ENCODE results near the gene LACRT.
A peak's percentile ranks its signal among the peaks of the same experiment; 100 is the strongest.

Gene LACRT

GRCh38 chr12:54631988-54632728 is 2.5 kb downstream of the LACRT start:
- DNase-seq, result no peak

GRCh38 chr12:54631551-54631950 is 3.1 kb downstream of the LACRT start:
- no peak for DNase-seq

- no peak for DNase-seq
Observed at GRCh38 chr12:54629925-54630324, 4.8 kb downstream of the LACRT start.

DNA sequence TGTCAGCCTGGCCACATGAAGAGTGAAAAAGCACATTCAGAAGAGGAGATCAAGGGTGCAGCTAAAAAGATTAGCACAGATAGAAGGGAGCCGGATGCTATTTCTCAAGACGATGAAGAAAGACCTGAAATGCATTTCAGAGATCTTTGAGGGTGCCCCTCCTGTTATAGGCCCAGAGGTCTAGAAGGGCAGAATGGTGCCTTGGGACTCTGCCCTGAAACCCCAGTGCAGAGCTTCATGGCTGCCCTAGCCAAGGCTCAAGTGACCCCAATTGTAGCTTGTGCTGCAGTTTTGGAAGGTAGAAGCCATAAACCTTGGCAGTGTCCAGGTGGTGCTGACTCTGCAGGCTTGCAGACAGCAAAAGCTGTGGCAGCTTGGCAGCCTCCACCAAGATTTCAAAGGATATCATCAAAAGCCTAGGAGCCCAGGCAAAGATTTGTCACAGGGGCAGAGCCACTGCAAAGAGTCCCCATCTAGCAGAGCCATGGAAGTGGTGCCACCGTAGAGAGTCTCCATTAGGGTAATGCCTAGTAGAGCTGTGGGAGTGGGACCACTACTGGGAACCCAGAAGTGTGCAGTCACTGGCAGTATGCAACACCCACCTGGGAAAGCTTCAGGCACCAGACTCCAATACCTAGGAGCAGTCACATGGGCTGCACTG is 6.4 kb downstream of the LACRT start:
- DNase-seq, result no peak

DNA sequence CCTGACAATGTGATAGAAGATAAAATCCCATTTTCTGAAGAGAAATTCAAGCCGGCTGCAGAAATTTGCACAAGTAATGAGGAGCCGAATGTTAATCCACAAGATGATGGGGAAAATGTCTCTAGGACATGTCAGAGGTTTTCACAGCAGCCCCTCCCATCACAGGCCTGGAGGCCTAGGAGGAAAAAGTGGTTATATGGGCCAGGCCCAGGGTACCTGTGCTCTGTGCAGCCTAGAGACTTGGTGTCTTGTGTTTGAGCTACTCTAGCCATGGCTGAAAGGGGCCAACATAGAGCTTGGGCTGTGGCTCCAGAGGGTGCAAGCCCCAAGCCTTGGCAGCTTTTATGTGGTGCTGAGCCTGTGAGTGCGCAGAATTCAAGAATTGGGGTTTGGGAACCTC is 7.4 kb downstream of the LACRT start:
- DNase-seq, result no peak

- DNase-seq, result no peak
Observed at GRCh38 chr12:54625598-54625997, 9.1 kb downstream of the LACRT start.

GRCh38 chr12:54624315-54625279 is 10.1 kb downstream of the LACRT start:
- no peak for DNase-seq

DNA sequence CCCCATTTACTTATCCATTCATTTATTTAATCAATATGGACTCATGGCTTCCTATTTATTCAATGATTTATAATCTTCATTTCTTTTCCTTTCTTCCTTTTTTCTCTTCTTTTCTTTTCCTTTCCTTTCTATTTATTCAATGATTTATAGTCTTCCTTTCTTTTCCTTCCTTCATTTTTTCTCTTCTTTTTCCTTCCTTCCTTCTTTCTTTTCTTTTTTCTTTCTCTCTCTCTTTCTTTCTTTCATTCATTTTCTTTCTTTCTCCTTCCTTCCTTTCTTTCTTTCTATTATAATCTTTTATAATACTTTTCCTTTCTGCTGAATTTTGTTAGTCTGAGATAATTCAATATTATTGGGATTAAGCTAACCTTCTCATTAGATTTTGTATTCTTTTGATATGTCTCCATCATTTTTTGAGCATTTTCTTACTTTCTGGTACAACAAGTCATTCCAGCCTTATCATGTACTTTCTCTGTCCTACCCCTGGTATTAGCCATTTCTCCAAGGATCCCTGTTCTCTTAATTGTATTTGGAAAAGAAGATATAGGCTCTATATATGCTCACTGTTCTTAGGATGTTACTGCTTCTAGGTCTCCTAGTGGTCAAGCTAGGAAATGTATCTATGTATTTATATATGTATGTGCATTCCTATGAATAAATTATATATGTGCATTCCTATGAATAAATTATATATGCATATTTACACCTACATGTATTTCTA is 12.1 kb downstream of the LACRT start:
- no peak for DNase-seq

DNA sequence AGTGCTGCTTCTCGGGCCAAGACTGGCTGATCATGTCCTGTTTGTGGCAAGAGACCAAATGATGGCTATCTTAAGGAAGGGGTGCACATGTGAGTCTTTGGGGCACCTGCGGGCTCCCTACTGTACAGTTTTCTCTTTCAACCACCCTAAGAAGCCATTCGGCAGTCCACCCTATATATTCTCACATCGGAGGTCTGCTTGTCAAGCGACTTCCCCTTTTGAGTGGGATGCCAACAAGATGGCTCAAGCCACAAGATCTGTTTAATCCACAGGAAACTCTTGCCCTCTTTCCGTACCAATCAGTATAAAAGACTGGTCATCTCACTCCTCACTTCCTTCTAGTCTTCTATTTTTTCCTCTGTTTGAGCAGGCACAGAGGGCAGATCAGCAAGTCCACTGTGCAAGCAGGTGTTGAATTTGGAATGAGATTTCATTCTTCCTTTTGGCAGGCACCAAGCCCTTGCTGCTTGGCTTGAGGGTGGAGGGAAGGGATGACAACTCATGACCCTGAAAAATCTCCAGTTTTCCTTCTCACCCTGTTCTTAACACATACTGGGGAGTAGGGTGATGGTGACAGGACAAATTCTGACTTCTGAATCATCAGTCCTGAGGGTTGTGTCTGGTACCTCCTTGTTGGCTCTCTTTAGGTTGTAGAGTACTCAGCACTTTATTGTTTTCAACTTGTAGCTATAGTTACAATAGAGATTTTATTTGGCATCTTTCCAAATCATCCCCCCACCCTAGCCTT is 17.6 kb downstream of the LACRT start:
- DNase-seq, result no peak

- no peak for DNase-seq
Observed at GRCh38 chr12:54612225-54612750, 22.4 kb downstream of the LACRT start.

- DNase-seq, result no peak
Observed at GRCh38 chr12:54611715-54612149, 23.0 kb downstream of the LACRT start.

- DNase-seq, result no peak
Observed at GRCh38 chr12:54608769-54609168, 25.9 kb downstream of the LACRT start.

DNA sequence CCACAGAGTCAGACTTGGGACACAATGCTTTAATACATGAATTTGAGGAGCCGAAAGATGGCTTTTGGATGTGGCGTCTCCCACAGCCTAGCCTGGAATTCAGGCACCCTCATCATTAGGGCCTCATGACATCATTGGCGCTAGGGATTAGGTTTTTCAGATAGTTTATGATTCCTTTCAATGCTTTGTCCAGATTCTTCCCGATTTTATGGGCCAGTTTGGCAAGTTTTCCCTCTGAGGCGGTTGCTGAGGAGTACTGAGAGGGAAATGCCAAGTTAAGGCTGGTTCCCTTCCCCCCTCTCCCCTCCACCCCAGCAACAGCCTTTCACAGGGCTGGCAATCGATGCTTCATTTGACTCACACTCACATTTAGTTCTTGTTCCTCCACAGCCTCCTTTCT is 26.5 kb downstream of the LACRT start:
- DNase-seq, result no peak

DNA sequence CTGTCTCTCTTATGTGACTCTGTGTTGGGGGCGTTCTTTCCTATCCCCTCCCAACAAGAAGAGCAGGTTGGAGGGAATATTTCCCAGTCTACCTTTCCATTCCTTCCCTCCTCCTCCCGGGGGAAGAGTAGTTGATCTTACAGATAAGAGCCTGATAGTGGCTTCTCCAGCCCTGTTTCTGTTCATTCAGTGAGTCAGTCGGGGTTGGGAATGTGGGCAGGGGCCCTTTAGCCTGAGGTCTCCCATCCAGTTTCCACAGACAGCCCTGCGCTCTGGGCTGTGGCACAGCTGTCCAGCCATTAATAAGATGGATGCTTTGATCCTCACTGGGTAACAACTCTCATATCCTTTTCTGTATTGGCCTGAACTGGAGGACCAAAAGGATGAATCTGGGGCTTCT is 28.1 kb downstream of the LACRT start:
- no peak for DNase-seq

- no peak for DNase-seq
Observed at GRCh38 chr12:54605138-54605970, 29.3 kb downstream of the LACRT start.

DNA sequence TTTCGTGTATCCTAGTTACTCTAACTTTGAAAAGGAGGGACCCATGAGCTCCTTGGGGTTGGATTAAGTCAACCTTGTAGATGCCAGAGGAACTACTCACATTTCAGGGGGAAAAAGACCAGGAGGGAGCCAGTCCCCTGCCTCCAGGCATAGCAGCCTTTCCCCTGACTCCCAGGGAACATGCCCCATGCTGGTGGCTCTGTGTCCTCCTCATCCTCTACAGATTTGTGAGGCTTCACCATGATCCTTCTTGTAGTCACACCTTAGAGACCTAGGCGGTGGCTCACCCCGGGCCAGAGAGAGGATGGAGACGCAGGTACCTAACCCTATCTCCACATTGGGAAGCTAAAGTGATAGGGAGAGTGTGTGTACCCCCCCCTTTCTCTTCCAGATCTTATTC is 30.3 kb downstream of the LACRT start:
- no peak for DNase-seq

DNA sequence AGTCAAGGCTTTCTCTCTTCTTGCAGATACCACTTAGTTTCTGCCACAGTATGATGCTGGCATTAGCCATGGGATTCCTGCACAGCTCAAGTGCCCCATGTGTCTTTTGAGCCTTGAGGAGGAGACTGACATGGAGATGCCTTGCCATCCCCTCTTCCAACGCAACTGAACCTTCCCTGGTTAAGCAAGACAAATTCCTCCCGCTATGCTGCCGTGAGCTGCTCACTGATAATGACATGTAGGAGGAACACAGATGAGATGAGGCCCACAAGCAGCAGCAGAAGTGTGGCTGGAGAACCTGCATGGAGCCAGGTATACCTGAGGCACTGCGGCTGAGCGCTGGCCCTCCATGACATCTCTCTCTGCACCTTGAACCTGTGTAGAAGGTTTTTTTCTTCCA is 30.8 kb downstream of the LACRT start:
- no peak for DNase-seq

DNA sequence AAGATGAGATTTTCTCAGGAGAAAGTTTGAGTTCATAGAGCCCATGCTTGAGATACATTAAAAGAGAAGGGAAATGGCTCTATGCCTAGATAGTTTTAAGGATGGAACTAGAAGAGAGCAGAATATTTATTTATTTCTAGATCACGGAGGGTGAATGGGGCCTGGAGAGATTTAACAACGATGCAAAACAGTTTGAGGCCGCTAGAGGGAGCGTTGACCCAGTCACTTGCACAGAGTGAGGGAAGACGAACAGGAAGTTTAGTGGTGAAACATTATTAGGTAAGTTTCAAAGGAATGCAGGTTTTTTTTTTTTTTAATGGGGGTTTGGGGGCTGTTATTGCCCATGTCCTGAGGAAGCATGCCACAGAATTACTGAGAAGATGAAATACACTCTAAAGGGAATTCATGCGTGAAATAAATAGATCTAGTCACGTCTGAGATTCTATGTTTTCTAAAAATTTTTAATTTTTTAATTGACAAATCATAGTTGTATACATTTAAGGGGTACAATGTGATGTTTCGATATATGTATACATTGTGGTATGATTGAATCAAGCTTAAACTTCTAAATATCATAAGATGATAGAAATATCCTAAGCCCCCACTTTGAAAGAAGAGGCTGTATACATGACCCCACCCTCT is 31.4 kb downstream of the LACRT start:
- DNase-seq, result peak; percentile 24 to 48

GRCh38 chr12:54602661-54603060 is 32.0 kb downstream of the LACRT start:
- DNase-seq, result no peak

- no peak for DNase-seq
Observed at GRCh38 chr12:54601841-54602240, 32.9 kb downstream of the LACRT start.

Measured in NCI-H2081 (cell line).